Heart right ventricle (tissue), 16 donors: Measurements from ENCODE around the gene SDR9C7. TPM values are rescaled to one million over a fixed set of nuclear protein-coding genes. Genes with fewer than 3 reads are reported as not detected.
"Not testable (repeated sequence)": the region's sequence is repeated elsewhere in the genome, so short reads cannot be mapped to it uniquely, and the experiment has no call there.

Experiments used
- ATAC-seq, 8 donors: fragments of 200-7000 bp; cut with Tn5 transposase; one replicate each; pipeline ENCODE4 v1.9.1; 2020; ENCODE audit warnings: mild to moderate bottlenecking in 8 of 8, moderate library complexity in 8 of 8, moderate number of reproducible peaks in 1 of 8
- DNase-seq, 2 donors: peaks; one replicate each; pipeline ENCODE4 v3.0.0-alpha.2; 2020
- H3K27ac ChIP-seq, 10 donors: fragments of 200-600 bp; sonication (generic) in 2 of 10; one replicate each; pipeline versions ENCODE4 v1.5.0 to v1.8.0; 2020 to 2022; ENCODE audit warnings: mild to moderate bottlenecking in 3 of 10
- H3K27me3 ChIP-seq, 7 donors: fragments of 200-600 bp; one replicate each; pipeline ENCODE4 v1.8.0; 2021 to 2022; ENCODE audit warnings: mild to moderate bottlenecking in 2 of 7
- H3K36me3 ChIP-seq, 9 donors: fragments of 200-600 bp; sonication (generic) in 1 of 9; one replicate each; pipeline versions ENCODE4 v1.5.0 to v1.8.0; 2020 to 2022; ENCODE audit warnings: mild to moderate bottlenecking in 2 of 9
- H3K4me1 ChIP-seq, 9 donors: fragments of 200-600 bp; sonication (generic) in 1 of 9; one replicate each; pipeline versions ENCODE4 v1.5.0 to v1.8.0; 2020 to 2022; ENCODE audit warnings: mild to moderate bottlenecking in 4 of 9
- H3K4me3 ChIP-seq, 10 donors: fragments of 200-600 bp; sonication (generic) in 2 of 10; one replicate each; pipeline versions ENCODE4 v1.5.0 to v1.8.0; 2020 to 2022; ENCODE audit warnings: mild to moderate bottlenecking in 7 of 10, moderate library complexity in 2 of 10
- H3K9me3 ChIP-seq, 11 donors: fragments of 200-600 bp in 10 of 11; sonication (generic) in 2 of 11; one replicate each; pipeline versions ENCODE4 v1.5.0 to v1.8.0; 2013 to 2022; ENCODE audit warnings: mild to moderate bottlenecking in 2 of 11, control low read depth in 1 of 11, moderate library complexity in 1 of 11
- WGBS, 2 donors: extraction: QIAGEN DNeasy Blood & Tissue Kit; methylation state at CpG; one replicate each; pipeline ENCODE4 v1.1.7; 2013; ENCODE audit warnings: inconsistent platforms in 1 of 2; 5-methylcytosine and 5-hydroxymethylcytosine counted together
- intact Hi-C, 10 donors: fragments of 100-400 bp; cut with DNase I; formaldehyde crosslinking; loops; one replicate each; pipeline versions ENCODE4 v1.11.1 to v1.14.2; 2022
- polyA plus RNA-seq, 2 donors: library from polyadenylated mRNA; stranded (reverse); fragments of 200-250 nt; gene quantifications; one replicate each; pipeline ENCODE4 v1.2.3, GENCODE V29; 2013
- total RNA-seq, 10 donors: library from RNA; stranded (reverse); fragmentation: NEBNext Ultra II Directional in 3 of 10; extraction: Animal tissue kit (Norgen Biotek cat#: 25700) in 3 of 10; gene quantifications; one replicate each; pipeline versions ENCODE4 v1.2.1 to v1.2.4, GENCODE V29; 2021 to 2023
- TF ChIP-seq, protein P1 (sequence below), 9 donors: fragments of 200-600 bp; sonication (generic) in 2 of 9; IDR thresholded peaks; one replicate each; pipeline versions ENCODE4 v1.5.0 to v1.8.0; 2021 to 2022; ENCODE audit warnings: antibody characterized with exemption in 9 of 9, mild to moderate bottlenecking in 5 of 9, moderate library complexity in 1 of 9
- donor health status: Arrhythmogenic right ventricular cardiomyopathy.
- donor health status: ischemic (EF 13 %, LVEDD 7.1; RV severe dilation, severe dysfunction).
- donor health status: healthy with polysubstance abuse.
- donor health status: DM: no; HTN: yes; CAD: no.
- donor health status: DM: no; HTN: no; CAD: no.
- donor health status: ischemic (EF 25% LVEDD 6.9; RV normal size, moderate dysfunction).
- donor health status: ischemic (EF 25% LVEDD 5.7; RV mildly dilated, moderate dysfunction).
- donor health status: healthy.
- donor health status: DM: yes; HTN: yes; CAD: no.
- donor health status: Ischemic cardiomyopathy.
- donor health status: ischemic (EF 35%, LVEDD 5.7; RV mildly dilated, moderate dysfunction).
- donor health status: nonischemic (EF 11% LVEDD 7.7; RV severe dilation, severe dysfunction).
- donor health status: DM: yes; HTN: yes; CAD: no.
- donor health status: PGD.
- donor health status: ischemic (EF 29% LVEDD 5.4; RV normal size, mild dysfunction).
- donor health status: nonischemic (EF 23%, LVEDD 6.1; RV moderate dilation, normal function).

Gene SDR9C7
- total and polyA plus RNA-seq, 12 donors: 0.04 to 0.29 (median 0.21) TPM; not detected in 8

DNA sequence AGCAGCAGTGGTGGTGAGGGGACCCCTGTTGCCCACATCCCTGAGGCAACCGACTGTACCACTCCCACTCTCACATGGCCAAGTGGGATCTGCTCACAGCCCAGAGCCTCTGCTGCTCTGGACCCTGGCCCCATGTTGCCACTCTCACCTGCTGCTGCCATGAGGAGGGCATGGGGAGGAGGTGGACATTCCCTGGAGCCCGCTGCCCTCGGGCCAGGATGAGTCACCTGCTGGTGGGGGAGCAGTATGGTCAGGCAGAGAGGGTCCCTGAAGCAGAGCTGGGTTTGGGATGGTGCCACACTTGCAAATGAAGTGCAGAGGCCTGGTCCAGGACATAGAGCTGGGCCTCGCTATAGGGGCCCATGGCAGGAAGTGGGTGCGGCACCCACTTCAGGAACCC, 26.1 kb downstream of the SDR9C7 start:
- intact Hi-C loops: no loop called here
- H3K9me3 ChIP-seq: peaks cover 0 to 22% (median 2%) of the 10 kb centered on the region in 11 donors
- no peak for ATAC-seq
- no peak overlapping the region for H3K27ac ChIP-seq
- TF ChIP-seq, protein P1, sequence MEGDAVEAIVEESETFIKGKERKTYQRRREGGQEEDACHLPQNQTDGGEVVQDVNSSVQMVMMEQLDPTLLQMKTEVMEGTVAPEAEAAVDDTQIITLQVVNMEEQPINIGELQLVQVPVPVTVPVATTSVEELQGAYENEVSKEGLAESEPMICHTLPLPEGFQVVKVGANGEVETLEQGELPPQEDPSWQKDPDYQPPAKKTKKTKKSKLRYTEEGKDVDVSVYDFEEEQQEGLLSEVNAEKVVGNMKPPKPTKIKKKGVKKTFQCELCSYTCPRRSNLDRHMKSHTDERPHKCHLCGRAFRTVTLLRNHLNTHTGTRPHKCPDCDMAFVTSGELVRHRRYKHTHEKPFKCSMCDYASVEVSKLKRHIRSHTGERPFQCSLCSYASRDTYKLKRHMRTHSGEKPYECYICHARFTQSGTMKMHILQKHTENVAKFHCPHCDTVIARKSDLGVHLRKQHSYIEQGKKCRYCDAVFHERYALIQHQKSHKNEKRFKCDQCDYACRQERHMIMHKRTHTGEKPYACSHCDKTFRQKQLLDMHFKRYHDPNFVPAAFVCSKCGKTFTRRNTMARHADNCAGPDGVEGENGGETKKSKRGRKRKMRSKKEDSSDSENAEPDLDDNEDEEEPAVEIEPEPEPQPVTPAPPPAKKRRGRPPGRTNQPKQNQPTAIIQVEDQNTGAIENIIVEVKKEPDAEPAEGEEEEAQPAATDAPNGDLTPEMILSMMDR (IDR thresholded peaks at IDR 0.05): no peak
- peaks cover 0 to 4% (median 0%) of the 10 kb centered on the region in 7 donors for H3K27me3 ChIP-seq
- DNase-seq: no peak
- H3K4me1 ChIP-seq: no peaks in the 10 kb centered on the region
- no peaks in the 10 kb centered on the region for H3K36me3 ChIP-seq
- H3K4me3 ChIP-seq: no peak overlapping the region
- 68 to 86% methylated on average over 5 of the region's 5 CpGs for WGBS, 2 donors

DNA sequence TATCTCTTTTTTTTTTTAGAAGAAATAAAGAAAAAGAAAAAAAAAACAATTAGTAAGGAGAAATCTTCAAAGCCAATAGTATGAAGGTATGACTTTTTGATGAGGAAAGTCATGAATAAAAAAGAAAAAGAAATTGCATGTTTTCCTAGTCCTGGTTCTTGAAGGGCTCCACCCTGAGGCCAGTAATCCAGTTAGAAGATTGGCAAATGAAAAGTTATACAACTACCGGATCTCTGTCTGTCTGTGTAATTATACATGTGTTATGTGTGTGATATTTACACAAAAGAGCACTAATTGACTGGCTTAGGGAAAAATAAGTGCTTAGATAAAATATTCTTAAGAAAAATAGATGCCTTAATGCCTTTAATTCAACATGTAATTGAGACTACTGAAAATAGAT, 28.4 kb downstream of the SDR9C7 start:
- Histone ChIP-seq H3K27ac (no peak overlapping the region), H3K4me1 (no peaks in the 10 kb centered on the region), H3K4me3 (no peak overlapping the region), H3K36me3 (no peaks in the 10 kb centered on the region), H3K9me3 (peaks cover 0 to 43% (median 12%) of the 10 kb centered on the region in 11 donors), H3K27me3 (peaks cover 0 to 4% (median 0%) of the 10 kb centered on the region in 7 donors)
- intact Hi-C loops: no loop called here
- ATAC-seq (no peak), DNase-seq (no peak)
- 79 to 85% methylated on average over 1 of the region's 1 CpG for WGBS, 2 donors
- TF ChIP-seq, protein P1 (IDR thresholded peaks at IDR 0.05): no peak

DNA sequence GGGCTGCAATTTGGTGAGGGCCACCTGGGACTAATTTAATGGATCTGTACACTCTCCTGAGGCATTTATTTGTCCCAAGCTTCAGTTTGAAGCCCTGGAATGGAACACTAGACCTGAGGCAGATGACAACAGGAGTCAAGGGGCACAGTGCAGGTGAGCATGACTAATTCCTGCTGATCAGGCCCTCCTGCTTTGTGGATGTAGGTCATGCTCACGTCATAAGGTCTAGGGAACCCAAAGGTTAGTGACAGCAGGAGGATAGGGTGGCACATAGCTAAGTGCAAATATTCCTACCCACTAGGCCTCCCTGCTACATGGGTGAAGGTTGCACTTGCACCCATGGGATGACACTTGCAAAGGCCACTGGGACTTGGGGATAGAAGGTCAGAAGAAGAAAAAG, 30.8 kb downstream of the SDR9C7 start:
- no peak for DNase-seq
- no peaks in the 10 kb centered on the region for H3K27me3 ChIP-seq
- no peak overlapping the region for H3K27ac ChIP-seq
- TF ChIP-seq, protein P1 (IDR thresholded peaks at IDR 0.05): no peak
- ATAC-seq: no peak
- H3K36me3 ChIP-seq: no peaks in the 10 kb centered on the region
- intact Hi-C loops: no loop called here
- peaks cover 0 to 48% (median 27%) of the 10 kb centered on the region in 11 donors for H3K9me3 ChIP-seq
- H3K4me1 ChIP-seq: no peaks in the 10 kb centered on the region
- no peak overlapping the region for H3K4me3 ChIP-seq
- 29 to 47% methylated on average over 1 of the region's 1 CpG for WGBS, 2 donors

DNA sequence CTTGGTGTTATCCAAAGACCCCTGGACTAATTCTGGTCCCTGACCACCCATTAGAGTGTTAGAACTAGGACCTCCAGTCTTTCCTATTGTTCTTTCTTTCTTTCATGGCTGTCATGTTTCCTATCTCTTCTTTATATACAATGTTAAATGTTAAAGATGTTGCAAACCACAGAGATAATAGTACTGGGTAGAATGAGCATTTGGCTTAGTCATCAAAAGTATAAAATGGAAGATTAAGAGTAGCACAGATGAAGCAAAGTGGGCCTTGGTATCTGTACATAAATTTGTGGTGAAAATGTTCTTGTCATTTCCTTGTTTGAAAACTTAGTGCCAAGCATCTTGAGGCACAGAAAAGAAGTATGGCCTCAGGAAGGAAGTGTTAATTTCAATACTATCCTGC, 32.9 kb downstream of the SDR9C7 start:
- DNase-seq, H3K4me3 ChIP-seq, H3K36me3 ChIP-seq, ATAC-seq, intact Hi-C loops, H3K27me3 ChIP-seq, H3K4me1 ChIP-seq, H3K27ac ChIP-seq: not testable (repeated sequence)
- H3K9me3 ChIP-seq: peaks cover 0 to 48% (median 27%) of the 10 kb centered on the region in 11 donors

DNA sequence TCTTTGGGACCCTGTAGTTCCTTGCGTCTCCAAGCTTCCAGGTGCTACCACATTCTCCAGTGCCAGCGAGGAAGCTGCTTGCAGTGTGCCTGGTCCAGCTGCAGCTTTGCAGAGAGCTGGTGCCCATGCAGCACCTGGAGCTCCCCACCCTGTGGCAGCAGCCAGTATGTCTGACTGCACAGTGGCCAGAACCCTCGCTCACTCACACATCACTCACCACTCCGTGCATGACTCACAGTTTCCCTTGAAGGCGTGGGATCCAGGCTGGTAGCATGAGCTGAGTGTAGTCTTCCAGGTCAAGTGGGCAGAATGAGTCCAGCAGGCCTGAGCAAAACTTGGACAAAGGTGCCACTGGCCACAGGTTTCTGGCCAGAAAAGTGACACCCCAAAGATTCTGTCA, 33.6 kb downstream of the SDR9C7 start:
- Histone ChIP-seq H3K9me3 (peaks cover 0 to 48% (median 27%) of the 10 kb centered on the region in 11 donors), H3K4me3 (no peak overlapping the region), H3K27ac (no peak overlapping the region), H3K36me3 (no peaks in the 10 kb centered on the region), H3K27me3 (no peaks in the 10 kb centered on the region), H3K4me1 (no peaks in the 10 kb centered on the region)
- TF ChIP-seq, protein P1 (IDR thresholded peaks at IDR 0.05): no peak
- WGBS, 2 donors: 78 to 81% methylated on average over 5 of the region's 5 CpGs
- intact Hi-C loops: no loop called here
- ATAC-seq: no peak
- no peak for DNase-seq
